ENCODE measurements around the gene HOXB5.
A peak's percentile ranks its signal among the peaks of the same experiment; 100 is the strongest.

HOXB5 gene

GRCh38 chr17:48628649-48629410 lies 35.3 kb upstream of the HOXB5 start:
- no peak for DNase-seq

DNA sequence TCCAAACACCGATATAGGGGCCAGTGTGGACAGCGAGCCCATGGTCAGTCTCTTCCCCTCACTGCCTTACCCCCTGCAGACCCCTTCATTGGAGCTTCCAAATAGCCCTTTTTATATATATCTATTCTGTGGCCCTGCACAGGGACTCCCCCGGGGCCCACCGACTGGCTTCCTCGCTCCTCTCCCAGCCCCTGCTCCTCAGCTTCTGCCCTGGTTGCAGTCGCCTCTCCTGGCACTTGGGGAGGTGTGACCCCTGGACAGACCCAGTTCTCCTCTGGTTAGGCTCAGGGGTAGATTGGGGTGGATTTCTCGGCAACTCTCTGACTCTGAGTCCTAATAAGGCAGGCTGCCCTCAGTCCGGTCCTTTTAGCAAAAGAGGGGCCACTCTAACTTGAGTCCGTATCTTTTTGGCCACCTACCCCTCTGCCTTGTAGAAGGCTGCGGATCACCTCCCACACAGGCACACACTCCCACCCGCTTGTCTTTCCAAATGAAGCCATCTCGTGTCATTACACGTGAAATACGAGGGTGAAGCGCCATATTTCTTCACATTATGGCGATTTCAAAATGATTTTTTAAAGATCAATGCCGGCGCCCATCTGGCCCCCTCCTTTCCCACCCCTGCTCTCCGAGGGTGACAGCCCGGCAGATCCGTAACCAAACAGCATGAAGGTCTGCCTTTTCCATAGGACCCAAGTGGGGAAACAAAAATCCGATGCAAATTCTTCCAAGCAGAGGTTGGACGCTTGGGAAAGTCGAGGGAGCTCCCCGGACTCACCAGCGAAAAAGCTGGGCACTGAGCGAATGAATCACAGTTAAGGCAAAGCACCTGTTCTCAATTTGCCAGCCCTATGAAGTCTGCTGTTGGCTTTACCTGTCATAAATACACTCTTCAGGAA lies 34.3 kb upstream of the HOXB5 start:
- no peak for DNase-seq

- DNase-seq = no peak
Observed at GRCh38 chr17:48627118-48627597, 33.6 kb upstream of the HOXB5 start.

- DNase-seq = no peak
Observed at GRCh38 chr17:48626245-48627117, 32.9 kb upstream of the HOXB5 start, which contains the start of gene HOXB9. TSS of gene HOXB9 (minus strand) at chr17:48626358. CDS start at chr17:48626269, 89 bp downstream.

- no peak for DNase-seq
Observed at GRCh38 chr17:48625495-48626244, 32.1 kb upstream of the HOXB5 start.

DNA sequence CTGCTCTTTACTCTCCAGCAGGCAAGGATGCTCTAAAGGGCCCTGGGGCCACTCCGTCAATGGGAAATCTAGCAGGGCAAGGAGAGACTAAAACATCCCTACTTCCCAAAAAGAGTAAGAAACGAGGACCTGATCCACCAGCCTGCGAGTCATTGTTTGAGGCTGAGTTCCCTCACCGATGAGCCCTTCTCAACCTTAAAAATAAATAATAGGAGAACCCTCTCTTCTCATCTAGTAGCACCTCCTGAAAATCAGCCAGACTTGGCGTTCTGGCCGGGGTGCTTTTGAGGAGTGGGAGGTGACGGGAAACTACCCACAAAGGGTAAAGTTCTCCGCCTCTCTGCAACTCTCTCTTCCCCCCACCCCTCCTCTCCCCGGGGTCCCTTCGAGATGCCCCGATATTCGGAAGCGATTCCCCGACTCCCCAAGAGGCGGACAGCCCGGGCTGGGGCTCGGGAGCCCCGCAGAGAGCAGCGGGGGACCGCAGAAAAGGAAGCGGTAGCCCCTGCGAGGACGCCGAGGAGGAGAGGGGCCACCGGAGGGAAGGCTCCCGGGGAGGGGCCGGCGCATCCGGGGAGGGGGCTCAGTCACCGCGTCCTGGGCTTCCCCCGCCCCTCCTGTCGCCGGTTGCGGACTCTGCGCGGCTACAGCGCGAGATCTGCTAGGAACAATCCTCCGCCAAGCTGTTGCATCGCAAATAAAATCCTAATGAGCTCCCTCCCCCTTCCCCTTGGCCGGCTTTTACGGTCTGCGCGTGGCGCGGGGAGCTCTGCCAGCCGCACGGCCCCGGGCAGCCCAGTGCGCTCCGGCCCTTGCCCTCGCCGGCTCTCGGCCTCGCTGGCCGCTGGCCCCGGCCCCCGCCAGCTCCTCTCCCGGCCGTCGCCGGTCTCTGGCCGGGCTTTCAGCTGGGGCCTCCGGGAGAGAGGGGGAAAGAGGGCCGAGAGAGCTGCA lies 31.2 kb upstream of the HOXB5 start:
- no peak for DNase-seq

DNA sequence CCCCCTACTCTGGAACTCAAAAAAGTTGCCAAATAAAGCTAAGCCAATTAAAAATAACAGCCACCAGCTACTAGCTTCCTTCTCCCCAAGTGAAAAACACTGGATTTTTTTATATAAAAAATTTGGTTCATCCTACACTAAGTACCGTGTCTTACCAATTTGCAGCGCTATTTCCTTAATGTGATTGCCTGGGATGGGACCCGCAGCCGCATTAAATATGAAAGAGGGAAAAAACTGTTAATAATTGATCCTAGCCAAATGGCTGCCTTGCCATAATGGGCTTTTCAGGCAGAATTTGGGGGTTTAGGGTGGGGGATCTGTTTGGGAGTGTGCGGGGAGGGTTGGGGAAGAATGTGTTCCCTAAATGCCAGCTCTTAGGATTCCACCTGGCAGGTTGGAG lies 30.5 kb upstream of the HOXB5 start:
- no peak for DNase-seq

GRCh38 chr17:48623583-48623982 lies 30.0 kb upstream of the HOXB5 start:
- DNase-seq = no peak

GRCh38 chr17:48622857-48623256 lies 29.3 kb upstream of the HOXB5 start:
- DNase-seq = no peak

DNA sequence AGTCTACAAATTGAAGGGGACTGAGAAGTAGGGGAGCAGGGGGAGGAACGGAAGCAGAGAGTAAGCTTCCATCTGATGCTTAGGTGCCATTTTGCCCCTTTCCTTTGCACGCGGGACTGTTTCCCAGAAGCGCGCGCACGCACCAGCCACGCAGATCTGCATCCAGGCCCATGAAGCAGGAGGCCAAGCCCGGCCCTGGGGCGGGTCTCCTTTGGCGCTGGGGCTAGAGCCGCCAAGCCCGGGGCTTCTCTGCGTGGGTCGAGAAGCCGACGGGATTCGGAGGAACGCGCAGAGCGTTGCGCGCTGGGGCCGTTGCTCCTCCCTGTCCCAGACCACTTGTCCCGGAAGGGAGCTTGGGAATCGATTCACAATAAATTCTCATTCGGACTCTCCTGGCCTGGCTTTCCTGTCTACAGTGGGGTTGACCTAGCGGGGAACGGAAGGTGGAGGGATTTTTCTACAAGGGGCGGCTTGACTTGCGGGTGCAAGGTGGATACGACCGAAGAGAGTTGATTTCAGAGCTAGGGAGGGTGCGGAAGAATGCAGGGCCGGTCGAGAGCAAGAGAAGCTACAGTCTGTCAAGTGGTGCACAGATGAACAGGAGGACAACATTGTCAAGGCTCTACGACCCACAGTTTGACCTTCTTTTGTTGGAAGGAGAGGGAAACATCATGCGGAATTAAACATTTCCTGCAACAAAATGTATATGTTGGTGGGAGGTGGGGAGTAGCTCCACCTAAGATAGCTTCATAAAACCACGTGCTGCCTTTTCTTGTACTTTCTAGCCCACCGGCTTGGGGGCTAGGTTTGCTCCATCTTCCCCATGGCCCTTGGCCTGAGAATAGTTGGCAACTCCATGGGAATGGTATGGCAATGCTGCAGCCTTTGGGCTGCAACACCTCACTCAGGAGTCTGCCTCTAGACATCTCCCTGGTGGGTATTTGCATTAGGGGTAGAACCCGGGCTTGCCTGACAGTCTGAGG lies 28.1 kb upstream of the HOXB5 start:
- no peak for DNase-seq

DNA sequence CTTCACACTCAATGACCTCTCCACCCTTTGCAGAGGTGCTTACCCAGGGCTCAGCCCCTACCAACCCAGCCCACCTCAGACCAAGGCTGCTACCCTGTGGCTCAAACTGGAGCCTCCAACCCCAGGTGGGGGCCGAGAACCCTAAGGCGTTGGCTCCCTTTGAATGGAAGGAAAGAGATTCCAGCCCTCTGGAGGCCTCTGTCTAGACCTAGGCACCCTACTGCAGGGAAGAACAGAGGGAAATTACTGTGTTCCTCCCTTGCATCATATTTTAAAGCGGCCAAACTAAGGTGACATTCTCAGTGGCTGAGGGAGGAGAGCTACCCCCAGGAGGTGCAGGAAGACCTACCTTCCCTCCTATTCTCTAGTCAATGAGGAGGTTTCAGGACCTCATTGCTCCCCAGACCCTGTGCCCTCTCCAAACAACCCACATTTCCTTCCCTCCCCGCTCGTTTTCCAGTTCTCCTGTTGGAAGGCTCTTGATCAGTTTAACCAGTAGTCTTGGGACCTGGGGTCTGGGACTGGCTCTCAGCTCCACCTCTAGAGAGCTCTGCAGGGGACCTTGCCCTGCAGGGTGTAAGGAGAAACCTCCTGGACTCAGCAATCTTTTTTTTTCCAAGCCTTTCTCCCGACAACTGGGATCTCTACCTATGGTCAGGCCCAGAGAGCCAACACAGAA lies 27.0 kb upstream of the HOXB5 start:
- DNase-seq = no peak

DNA sequence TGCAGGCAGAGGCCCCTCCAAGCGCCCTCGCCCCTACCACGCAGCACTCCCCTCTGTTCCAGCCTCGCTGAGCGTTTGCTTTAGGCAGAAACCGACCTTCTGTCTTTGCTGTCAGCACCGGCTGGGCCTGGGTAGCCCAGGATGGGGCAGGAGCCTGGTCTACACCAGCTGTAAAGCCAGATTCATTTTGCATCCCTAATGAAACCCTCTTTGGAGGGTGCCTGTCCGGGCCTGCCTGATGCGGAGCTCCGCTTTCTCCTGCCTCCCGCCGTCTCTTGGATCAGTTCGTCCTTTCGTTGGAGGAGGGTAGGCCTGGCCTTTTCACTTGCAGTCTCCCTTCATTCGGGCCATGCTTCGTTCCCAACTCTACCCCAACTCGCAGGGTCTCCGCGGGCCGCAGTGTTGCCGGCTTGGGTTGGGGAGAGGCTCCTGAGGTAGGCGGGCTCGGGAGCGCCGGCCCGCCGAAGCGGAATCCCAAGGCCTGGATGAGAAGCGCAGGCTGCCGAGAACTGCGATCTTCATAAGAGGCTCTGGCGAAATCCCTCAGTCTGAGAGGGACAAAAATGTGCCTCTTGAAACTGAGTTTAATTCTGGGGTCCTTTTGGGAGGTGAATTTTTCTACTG lies 26.4 kb upstream of the HOXB5 start:
- no peak for DNase-seq

DNA sequence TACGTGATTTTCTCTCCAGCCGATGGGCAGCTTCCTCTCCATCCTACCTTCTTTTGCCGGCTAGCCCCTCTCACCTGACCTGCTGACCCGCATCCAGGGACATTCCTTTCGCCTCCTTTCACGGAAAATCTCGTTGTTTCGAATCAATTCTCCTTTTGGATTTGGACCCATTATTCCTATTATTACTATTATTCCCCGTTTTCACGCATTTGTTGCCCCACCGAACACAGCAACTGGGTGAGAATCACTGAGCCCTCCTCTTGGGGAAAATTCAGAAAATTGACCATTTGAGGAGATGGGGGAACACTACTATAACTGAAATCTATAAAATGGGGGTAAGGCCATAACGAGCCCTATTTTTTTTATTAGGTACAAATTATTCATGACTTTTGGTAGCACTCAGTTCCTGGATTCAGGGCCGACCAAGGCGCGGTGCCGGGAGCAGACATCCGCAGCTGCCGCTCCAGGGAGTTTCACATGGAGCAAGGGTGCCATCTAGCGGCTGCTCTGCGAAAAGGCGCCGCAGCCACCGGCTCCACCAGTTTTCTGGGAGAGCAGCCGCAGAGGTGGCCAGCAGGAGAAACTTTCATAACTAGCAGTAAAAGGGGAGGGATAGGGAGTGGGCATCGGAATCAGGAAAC lies 24.8 kb upstream of the HOXB5 start:
- DNase-seq = peak; percentile 59

- no peak for DNase-seq
Observed at GRCh38 chr17:48617471-48618255, 24.1 kb upstream of the HOXB5 start.

- DNase-seq = no peak
Observed at GRCh38 chr17:48616717-48617470, 23.3 kb upstream of the HOXB5 start.

DNA sequence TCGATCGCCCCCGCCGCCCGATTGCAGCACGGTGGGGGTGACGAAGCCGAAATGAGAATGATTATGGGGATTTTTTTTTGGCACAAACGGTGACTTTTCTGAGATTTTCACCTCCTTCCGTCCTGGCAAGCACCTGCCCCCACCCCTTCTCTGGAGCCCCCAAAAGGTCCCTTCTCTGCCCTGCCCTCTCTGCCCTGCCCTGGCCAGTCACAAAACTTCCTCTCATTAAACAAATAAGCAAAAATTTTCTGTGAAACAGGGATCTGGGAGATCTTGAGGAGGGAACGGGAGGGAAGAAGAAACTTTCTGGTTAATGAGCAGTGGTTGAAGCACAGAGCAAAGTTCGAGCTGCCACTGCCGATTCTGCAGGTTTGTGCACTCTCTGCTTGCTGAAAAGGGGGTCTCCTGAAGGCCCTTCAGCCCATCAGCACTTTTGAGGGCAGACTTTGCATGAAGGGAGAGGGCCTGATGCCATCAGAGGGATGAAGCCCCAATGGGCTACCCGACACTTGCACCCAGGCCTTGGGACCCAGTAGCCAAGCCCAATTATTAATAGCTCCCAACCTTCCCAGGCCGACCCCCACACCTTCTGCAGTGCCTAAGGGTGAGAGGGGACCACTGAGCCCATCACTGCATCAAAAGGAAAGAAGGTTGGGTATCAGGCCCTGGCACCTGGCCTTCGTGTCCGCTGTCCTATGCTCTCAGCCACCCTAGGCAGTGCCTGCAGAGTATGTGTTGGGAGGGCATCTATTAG lies 22.6 kb upstream of the HOXB5 start:
- DNase-seq = no peak
